Heart left ventricle (tissue), 16 donors: ENCODE measurements around the gene SLC26A11. TPM values are rescaled to one million over a fixed set of nuclear protein-coding genes. Genes with fewer than 3 reads are reported as not detected.

Experiments
- ATAC-seq, 4 donors: fragments of 200-7000 bp; cut with Tn5 transposase; one replicate each; pipeline ENCODE4 v1.9.1; 2020 to 2022; ENCODE audit warnings: moderate library complexity in 4 of 4, mild to moderate bottlenecking in 3 of 4, moderate number of reproducible peaks in 1 of 4
- DNase-seq, 5 donors: peaks; one replicate each; pipeline ENCODE4 v3.0.0-alpha.2; 2020
- H3K27ac ChIP-seq, 12 donors: fragments of 200-600 bp; sonication (generic) in 4 of 12; one replicate each; pipeline versions ENCODE4 v1.5.0 to v1.8.0; 2016 to 2022; ENCODE audit warnings: mild to moderate bottlenecking in 2 of 12
- H3K27me3 ChIP-seq, 9 donors: fragments of 200-600 bp; sonication (generic) in 2 of 9; one replicate each; pipeline versions ENCODE4 v1.5.1 to v1.8.0; 2016 to 2022; ENCODE audit warnings: mild to moderate bottlenecking in 3 of 9
- H3K36me3 ChIP-seq, 9 donors: fragments of 200-600 bp; sonication (generic) in 2 of 9; one replicate each; pipeline versions ENCODE4 v1.5.0 to v1.8.0; 2018 to 2022; ENCODE audit warnings: mild to moderate bottlenecking in 2 of 9
- H3K4me1 ChIP-seq, 12 donors: fragments of 200-600 bp; sonication (generic) in 4 of 12; one replicate each; pipeline versions ENCODE4 v1.5.0 to v1.8.0; 2016 to 2022; ENCODE audit warnings: mild to moderate bottlenecking in 3 of 12
- H3K4me3 ChIP-seq, 12 donors: fragments of 200-600 bp; sonication (generic) in 4 of 12; one replicate each; pipeline versions ENCODE4 v1.5.0 to v1.8.0; 2017 to 2022; ENCODE audit warnings: mild to moderate bottlenecking in 9 of 12, moderate library complexity in 4 of 12
- H3K9me3 ChIP-seq, 12 donors: fragments of 200-600 bp; sonication (generic) in 4 of 12; one replicate each; pipeline versions ENCODE4 v1.5.0 to v1.8.0; 2016 to 2022; ENCODE audit warnings: mild to moderate bottlenecking in 1 of 12
- POLR2A ChIP-seq, 2 donors: fragments of 450-650 bp; IDR thresholded peaks; one replicate each; pipeline ENCODE4 v1.6.1; 2017; ENCODE audit warnings: antibody characterized with exemption in 2 of 2, mild to moderate bottlenecking in 2 of 2, moderate library complexity in 2 of 2
- WGBS, 4 donors: extraction: QIAGEN DNeasy Blood & Tissue Kit in 2 of 4; methylation state at CpG; one replicate each; pipeline versions ENCODE4 v1.1.5 to v1.1.7; 2013 to 2018; 5-methylcytosine and 5-hydroxymethylcytosine counted together
- intact Hi-C, 10 donors: fragments of 100-400 bp; cut with DNase I; formaldehyde crosslinking; loops; one replicate each; pipeline versions ENCODE4 v1.11.1 to v1.14.2; 2022
- polyA plus RNA-seq, 2 donors: library from polyadenylated mRNA; stranded (reverse); fragments of 200-250 nt; gene quantifications; one replicate each; pipeline ENCODE4 v1.2.3, GENCODE V29; 2013
- total RNA-seq, 9 donors: library from RNA; depleted of rRNA in 2 of 9; stranded (reverse); fragments of >200 nt in 2 of 9; fragmentation: NEBNext Ultra II Directional in 3 of 9; extraction: Animal tissue kit (Norgen Biotek cat#: 25700) in 3 of 9; gene quantifications; one replicate each; pipeline versions ENCODE4 v1.1.0 to v1.2.4, GENCODE V29; 2016 to 2023
- TF ChIP-seq, protein P1 (sequence below), 12 donors: fragments of 200-600 bp; sonication (generic) in 4 of 12; IDR thresholded peaks; one replicate each; pipeline versions ENCODE4 v1.5.0 to v1.8.0; 2018 to 2022; ENCODE audit warnings: antibody characterized with exemption in 12 of 12, mild to moderate bottlenecking in 5 of 12
- donor health status: ischemic (EF 13 %, LVEDD 7.1; RV severe dilation, severe dysfunction).
- donor health status: healthy with polysubstance abuse.
- donor health status: DM: no; HTN: yes; CAD: no.
- donor health status: DM: no; HTN: no; CAD: no.
- donor health status: ischemic (EF 25% LVEDD 6.9; RV normal size, moderate dysfunction).
- donor health status: ischemic (EF 25% LVEDD 5.7; RV mildly dilated, moderate dysfunction).
- donor health status: healthy.
- donor health status: DM: yes; HTN: yes; CAD: no.
- donor health status: ischemic (EF 35%, LVEDD 5.7; RV mildly dilated, moderate dysfunction).
- donor health status: nonischemic (EF 11% LVEDD 7.7; RV severe dilation, severe dysfunction).
- donor health status: DM: yes; HTN: yes; CAD: no.
- donor health status: PGD.
- donor health status: ischemic (EF 29% LVEDD 5.4; RV normal size, mild dysfunction).
- donor health status: nonischemic (EF 23%, LVEDD 6.1; RV moderate dilation, normal function).

Gene SLC26A11
- total and polyA plus RNA-seq, 11 donors: 2.4 to 13.0 (median 4.1) TPM

GRCh38 chr17:80263253-80264204 lies 43.3 kb downstream of the SLC26A11 start:
- ATAC-seq (peak; percentile 46 to 85 (median 62)), DNase-seq (peak; percentile 83 to 91 (median 89))
- intact Hi-C loops: loop anchor here in 7 of 10 donors (5.0 to 10.0 kb wide), 4 partner anchors 41 to 161 kb away; partner anchors contain the start of genes EIF4A3 (in 6 of the 7), GAA (in 2 of the 7), SGSH (in 1 of the 7) and SLC26A11 (in 1 of the 7)
- Histone ChIP-seq H3K36me3 (peaks cover 0 to 46% (median 17%) of the 10 kb centered on the region in 9 donors), H3K4me1 (peaks cover 6 to 79% (median 32%) of the 10 kb centered on the region in 12 donors), H3K4me3 (peak overlapping the region; percentile 17 to 99 (median 55)), H3K27ac (peak overlapping the region; percentile 45 to 100 (median 98)), H3K9me3 (no peaks in the 10 kb centered on the region), H3K27me3 (no peaks in the 10 kb centered on the region)
- TF ChIP-seq, protein P1, sequence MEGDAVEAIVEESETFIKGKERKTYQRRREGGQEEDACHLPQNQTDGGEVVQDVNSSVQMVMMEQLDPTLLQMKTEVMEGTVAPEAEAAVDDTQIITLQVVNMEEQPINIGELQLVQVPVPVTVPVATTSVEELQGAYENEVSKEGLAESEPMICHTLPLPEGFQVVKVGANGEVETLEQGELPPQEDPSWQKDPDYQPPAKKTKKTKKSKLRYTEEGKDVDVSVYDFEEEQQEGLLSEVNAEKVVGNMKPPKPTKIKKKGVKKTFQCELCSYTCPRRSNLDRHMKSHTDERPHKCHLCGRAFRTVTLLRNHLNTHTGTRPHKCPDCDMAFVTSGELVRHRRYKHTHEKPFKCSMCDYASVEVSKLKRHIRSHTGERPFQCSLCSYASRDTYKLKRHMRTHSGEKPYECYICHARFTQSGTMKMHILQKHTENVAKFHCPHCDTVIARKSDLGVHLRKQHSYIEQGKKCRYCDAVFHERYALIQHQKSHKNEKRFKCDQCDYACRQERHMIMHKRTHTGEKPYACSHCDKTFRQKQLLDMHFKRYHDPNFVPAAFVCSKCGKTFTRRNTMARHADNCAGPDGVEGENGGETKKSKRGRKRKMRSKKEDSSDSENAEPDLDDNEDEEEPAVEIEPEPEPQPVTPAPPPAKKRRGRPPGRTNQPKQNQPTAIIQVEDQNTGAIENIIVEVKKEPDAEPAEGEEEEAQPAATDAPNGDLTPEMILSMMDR (IDR thresholded peaks at IDR 0.05): peak in 3 of 12 donors; percentile 12 to 31 (median 22)
- peak in 1 of 2 donors; percentile 58 for TF ChIP-seq POLR2A (IDR thresholded peaks at IDR 0.05)
- 33 to 53% (median 43%) methylated on average over 15 to 19 of the region's 19 CpGs for WGBS, 4 donors

DNA sequence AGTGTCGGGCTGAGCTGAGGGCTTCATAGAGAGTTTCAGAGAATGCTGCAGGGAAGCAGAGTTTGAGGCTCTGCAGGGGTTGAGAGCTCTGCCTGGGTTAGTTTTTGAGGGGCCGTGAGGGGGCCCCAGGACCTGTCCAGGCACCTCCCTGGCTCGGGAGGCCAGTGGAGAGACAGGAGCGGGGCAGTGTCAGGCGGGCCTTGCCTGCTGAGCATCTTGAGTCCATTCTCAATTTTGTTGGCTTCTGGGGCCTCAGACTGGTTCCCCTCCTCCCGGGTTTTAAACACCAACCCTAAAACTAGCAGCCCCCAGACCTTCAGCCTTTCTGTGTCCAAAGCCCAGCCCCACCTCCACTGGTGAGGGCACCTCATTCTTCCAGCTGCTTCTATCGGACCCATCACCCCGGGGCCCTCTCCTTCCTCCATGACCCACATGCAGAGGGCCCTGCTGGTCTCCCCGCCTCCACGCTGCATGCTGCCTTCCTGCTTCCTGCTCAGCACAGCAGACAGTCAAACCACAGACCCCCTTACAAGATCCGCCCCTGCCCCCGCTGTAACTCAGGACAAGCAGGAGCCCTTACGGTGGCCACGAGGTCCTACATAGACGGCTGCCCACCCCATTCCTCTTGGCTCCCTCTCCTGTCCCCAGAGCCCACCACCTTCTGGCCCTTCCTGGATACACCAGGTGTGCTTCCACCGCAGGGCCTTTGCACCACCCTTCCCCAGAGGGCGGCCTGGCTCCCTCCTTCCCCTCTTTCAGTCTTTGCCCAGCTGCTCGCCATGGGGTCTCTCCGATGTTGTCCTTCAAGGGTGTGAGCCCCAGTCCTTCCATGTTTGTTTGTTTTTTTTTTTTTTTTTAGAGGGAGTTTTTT lies 44.2 kb downstream of the SLC26A11 start:
- Histone ChIP-seq H3K36me3 (peaks cover 0 to 55% (median 27%) of the 10 kb centered on the region in 9 donors), H3K4me1 (peaks cover 6 to 79% (median 31%) of the 10 kb centered on the region in 12 donors), H3K27me3 (no peaks in the 10 kb centered on the region), H3K27ac (peak overlapping the region in 11 of 12 donors; percentile 55 to 100 (median 98)), H3K4me3 (peak overlapping the region; percentile 17 to 99 (median 55)), H3K9me3 (no peaks in the 10 kb centered on the region)
- DNase-seq (peak in 1 of 5 donors; percentile 33), ATAC-seq (no peak)
- TF ChIP-seq, protein P1 (IDR thresholded peaks at IDR 0.05): no peak
- no peak for TF ChIP-seq POLR2A (IDR thresholded peaks at IDR 0.05)
- intact Hi-C loops: loop anchor here in 7 of 10 donors (5.0 to 10.0 kb wide), 4 partner anchors 42 to 162 kb away; partner anchors contain the start of genes EIF4A3 (in 6 of the 7), GAA (in 2 of the 7), SGSH (in 1 of the 7) and SLC26A11 (in 1 of the 7)
- 62 to 65% (median 65%) methylated on average over 19 of the region's 19 CpGs for WGBS, 4 donors

DNA sequence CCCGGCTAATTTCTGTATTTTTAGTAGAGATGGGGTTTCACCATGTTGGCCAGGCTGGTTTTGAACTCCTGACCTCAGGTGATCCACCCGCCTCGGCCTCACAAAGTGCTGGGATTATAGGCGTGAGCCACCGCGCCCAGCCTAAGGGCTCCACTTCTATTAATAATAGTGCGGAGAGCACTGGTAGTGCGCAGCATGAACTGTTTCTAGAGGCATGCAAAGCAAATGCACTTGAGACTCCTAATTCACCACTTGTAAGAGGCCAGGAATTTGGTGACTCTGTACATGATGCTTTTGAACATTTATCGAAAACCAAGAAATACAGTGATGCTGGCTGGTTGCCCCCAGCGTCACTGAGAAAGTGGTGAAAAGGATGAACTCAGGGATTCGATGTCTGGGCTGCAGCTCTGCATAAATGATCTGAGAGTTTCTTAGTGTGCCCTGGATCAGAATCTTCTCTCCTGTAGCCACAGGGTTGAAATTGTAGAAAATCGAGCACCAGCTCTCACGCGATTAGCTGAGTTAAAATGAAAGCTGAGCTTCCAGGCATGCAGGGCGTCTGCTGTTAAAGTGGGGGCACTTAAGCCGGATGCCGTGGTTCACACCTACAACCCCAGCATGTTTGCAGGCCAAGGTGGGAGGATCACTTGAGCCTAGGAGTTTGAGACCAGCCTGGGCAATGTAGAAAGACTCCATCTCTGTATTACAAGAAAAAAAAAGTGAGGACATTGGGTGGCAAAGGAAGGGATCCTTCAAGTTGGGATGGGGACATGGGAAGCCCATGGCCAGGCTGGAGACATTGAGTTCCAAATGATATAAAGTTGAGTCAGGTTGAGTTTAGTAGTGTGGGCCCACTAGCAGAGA lies 45.2 kb downstream of the SLC26A11 start:
- H3K27me3 ChIP-seq: no peaks in the 10 kb centered on the region
- H3K36me3 ChIP-seq: peaks cover 0 to 65% (median 35%) of the 10 kb centered on the region in 9 donors
- peak overlapping the region in 2 of 12 donors; percentile 98 to 100 for H3K27ac ChIP-seq
- DNase-seq (no peak), ATAC-seq (no peak)
- intact Hi-C loops: loop anchor here in 3 of 10 donors (10.0 kb wide), 1 partner anchor 121 kb away; the partner anchor contains the start of gene EIF4A3 (in 3 of the 3)
- no peaks in the 10 kb centered on the region for H3K9me3 ChIP-seq
- peaks cover 0 to 85% (median 27%) of the 10 kb centered on the region in 12 donors for H3K4me1 ChIP-seq
- no peak for TF ChIP-seq POLR2A (IDR thresholded peaks at IDR 0.05)
- TF ChIP-seq, protein P1 (IDR thresholded peaks at IDR 0.05): no peak
- 90 to 94% (median 92%) methylated on average over 17 of the region's 17 CpGs for WGBS, 4 donors
- H3K4me3 ChIP-seq: peak overlapping the region in 6 of 12 donors; percentile 52 to 99 (median 69)
